Natural killer cell (primary cell): ENCODE measurements around the gene SEC31A. TPM values are rescaled to one million over a fixed set of nuclear protein-coding genes. Genes with fewer than 3 reads are reported as not detected.

Source experiments
- ATAC-seq, 3 donors: fragments of 150-1000 bp in 2 of 3; fragments of 200-7000 bp in 1 of 3; cut with Tn5 transposase; 1 replicate in 1 of 3; 2 replicates in 2 of 3; pipeline ENCODE4 v1.10.0; 2021; ENCODE audit warnings: mild to moderate bottlenecking in 2 of 3, moderate library complexity in 2 of 3
- DNase-seq, 2 donors: peaks; one replicate each; pipeline versions ENCODE4 v3.0.0 to v3.0.0-alpha.2; 2013 to 2021; ENCODE audit warnings: mixed read lengths in 1 of 2
- H3K27ac ChIP-seq: one replicate; pipeline ENCODE4 v1.5.1; 2013; ENCODE audit warnings: mild to moderate bottlenecking, low read length
- H3K27me3 ChIP-seq: one replicate; pipeline ENCODE4 v1.6.1; 2013; ENCODE audit warnings: low read length; ENCODE audit not compliant: control insufficient read depth, insufficient read depth
- H3K36me3 ChIP-seq: one replicate; pipeline ENCODE4 v1.6.1; 2013; ENCODE audit warnings: low read length; ENCODE audit not compliant: control insufficient read depth, insufficient read depth
- H3K4me1 ChIP-seq: one replicate; pipeline ENCODE4 v1.6.1; 2013; ENCODE audit warnings: low read length; ENCODE audit not compliant: control insufficient read depth, insufficient read depth
- H3K4me3 ChIP-seq: one replicate; pipeline ENCODE4 v1.5.1; 2013; ENCODE audit warnings: low read length
- H3K9me3 ChIP-seq: one replicate; pipeline ENCODE4 v1.6.1; 2013; ENCODE audit warnings: low read length; ENCODE audit not compliant: control insufficient read depth, insufficient read depth
- H3K27ac Mint-ChIP-seq, 2 donors: one replicate each; pipeline ENCODE4 v1.8.0; 2022; ENCODE audit warnings: mild to moderate bottlenecking in 2 of 2, mixed read lengths in 2 of 2, moderate library complexity in 1 of 2
- H3K27me3 Mint-ChIP-seq, 2 donors: one replicate each; pipeline ENCODE4 v1.8.0; 2022; ENCODE audit warnings: low read depth in 2 of 2, mixed read lengths in 2 of 2
- H3K36me3 Mint-ChIP-seq: one replicate; pipeline ENCODE4 v1.8.0; 2022; ENCODE audit warnings: mixed read lengths
- H3K4me1 Mint-ChIP-seq, 2 donors: one replicate each; pipeline ENCODE4 v1.8.0; 2022; ENCODE audit warnings: mixed read lengths in 2 of 2
- H3K4me3 Mint-ChIP-seq: one replicate; pipeline ENCODE4 v1.8.0; 2022; ENCODE audit warnings: mild to moderate bottlenecking, moderate library complexity, mixed read lengths
- H3K9me3 Mint-ChIP-seq, 2 donors: one replicate each; pipeline ENCODE4 v1.8.0; 2022; ENCODE audit warnings: mixed read lengths in 2 of 2
- WGBS: methylation state at CpG from one replicate; pipeline ENCODE4 v1.1.7; 2013; ENCODE audit warnings: missing lambda C conversion rate; ENCODE audit not compliant: insufficient coverage; 5-methylcytosine and 5-hydroxymethylcytosine counted together
- intact Hi-C: fragments of 100-400 bp; cut with micrococcal nuclease; formaldehyde crosslinking; loops from one replicate; pipeline ENCODE4 v1.14.2; 2022
- total RNA-seq, 4 donors: library from RNA; stranded (reverse); fragments of 120-200 nt in 1 of 4; gene quantifications; one replicate each; pipeline versions ENCODE4 v1.2.3 to v1.2.4, GENCODE V29; 2013 to 2022
- TF ChIP-seq, protein P1 (sequence below): fragments of 200-600 bp; IDR thresholded peaks from one replicate; pipeline ENCODE4 v1.8.0; 2022; ENCODE audit warnings: antibody characterized with exemption

Gene SEC31A
- total RNA-seq, 3 donors from 2014 or later (not counting 1 experiment from before 2014, with no cell fraction given), result 176 to 183 (median 177) TPM

GRCh38 chr4:82790060-82790660, 100.8 kb downstream of the SEC31A start:
- Histone ChIP-seq H3K9me3 (no peaks in the 10 kb centered on the region), H3K27me3 (no peaks in the 10 kb centered on the region), H3K27ac (no peak overlapping the region), H3K4me3 (no peak overlapping the region), H3K4me1 (no peaks in the 10 kb centered on the region), H3K36me3 (no peaks in the 10 kb centered on the region)
- WGBS, result 86% methylated on average over 8 of the region's 8 CpGs
- H3K27ac Mint-ChIP-seq, result no peak overlapping the region
- TF ChIP-seq, protein P1, sequence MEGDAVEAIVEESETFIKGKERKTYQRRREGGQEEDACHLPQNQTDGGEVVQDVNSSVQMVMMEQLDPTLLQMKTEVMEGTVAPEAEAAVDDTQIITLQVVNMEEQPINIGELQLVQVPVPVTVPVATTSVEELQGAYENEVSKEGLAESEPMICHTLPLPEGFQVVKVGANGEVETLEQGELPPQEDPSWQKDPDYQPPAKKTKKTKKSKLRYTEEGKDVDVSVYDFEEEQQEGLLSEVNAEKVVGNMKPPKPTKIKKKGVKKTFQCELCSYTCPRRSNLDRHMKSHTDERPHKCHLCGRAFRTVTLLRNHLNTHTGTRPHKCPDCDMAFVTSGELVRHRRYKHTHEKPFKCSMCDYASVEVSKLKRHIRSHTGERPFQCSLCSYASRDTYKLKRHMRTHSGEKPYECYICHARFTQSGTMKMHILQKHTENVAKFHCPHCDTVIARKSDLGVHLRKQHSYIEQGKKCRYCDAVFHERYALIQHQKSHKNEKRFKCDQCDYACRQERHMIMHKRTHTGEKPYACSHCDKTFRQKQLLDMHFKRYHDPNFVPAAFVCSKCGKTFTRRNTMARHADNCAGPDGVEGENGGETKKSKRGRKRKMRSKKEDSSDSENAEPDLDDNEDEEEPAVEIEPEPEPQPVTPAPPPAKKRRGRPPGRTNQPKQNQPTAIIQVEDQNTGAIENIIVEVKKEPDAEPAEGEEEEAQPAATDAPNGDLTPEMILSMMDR, result no peak
- H3K4me1 Mint-ChIP-seq, result peaks cover 5 to 22% of the 10 kb centered on the region in 2 donors
- no peak for DNase-seq
- no peaks in the 10 kb centered on the region for H3K27me3 Mint-ChIP-seq
- H3K4me3 Mint-ChIP-seq, result no peak overlapping the region
- H3K36me3 Mint-ChIP-seq, result no peaks in the 10 kb centered on the region
- H3K9me3 Mint-ChIP-seq, result no peaks in the 10 kb centered on the region
- intact Hi-C loops, result no loop called here
- no peak for ATAC-seq

DNA sequence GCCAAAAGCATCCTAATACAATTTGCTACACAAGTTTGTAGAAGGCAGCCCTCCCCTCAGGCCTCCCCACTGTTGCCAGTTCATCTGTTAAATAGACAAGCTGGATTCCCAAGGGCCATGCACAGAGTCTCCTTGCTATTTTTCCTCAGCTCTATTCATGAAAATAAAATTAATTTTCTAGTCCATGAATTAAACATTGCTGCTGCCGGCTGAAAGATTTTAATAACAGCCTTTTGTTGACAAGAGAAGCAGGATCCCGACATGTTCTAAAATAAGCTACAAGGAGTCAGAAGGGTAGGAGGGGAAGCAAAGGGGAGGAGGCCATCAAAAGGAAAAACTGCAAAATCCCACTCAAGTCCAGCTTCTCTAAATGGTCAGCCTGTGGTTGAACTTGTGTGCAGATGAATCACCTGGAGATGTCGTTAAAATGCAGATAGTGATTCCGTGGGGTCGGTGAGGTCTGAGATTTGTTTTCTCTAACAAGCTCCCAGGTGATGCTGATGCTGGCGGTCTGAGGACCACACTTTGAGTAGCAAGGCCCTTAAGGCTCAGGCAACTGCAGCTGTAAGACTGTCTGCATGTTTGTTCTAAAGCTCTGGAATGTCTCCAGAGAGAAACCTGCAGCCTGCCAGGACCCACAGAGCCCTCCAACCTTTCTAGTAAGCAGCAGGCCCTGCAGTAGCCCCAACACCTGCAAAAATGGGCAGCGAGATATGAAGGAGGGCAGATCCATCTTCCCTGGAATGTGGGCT, 101.8 kb downstream of the SEC31A start:
- Histone ChIP-seq H3K27ac (no peak overlapping the region), H3K4me1 (no peaks in the 10 kb centered on the region), H3K27me3 (no peaks in the 10 kb centered on the region), H3K9me3 (no peaks in the 10 kb centered on the region), H3K4me3 (no peak overlapping the region), H3K36me3 (no peaks in the 10 kb centered on the region)
- TF ChIP-seq, protein P1, result no peak
- DNase-seq (no peak), ATAC-seq (no peak)
- Mint-ChIP-seq H3K9me3 (no peaks in the 10 kb centered on the region), H3K36me3 (no peaks in the 10 kb centered on the region), H3K27ac (no peak overlapping the region), H3K27me3 (no peaks in the 10 kb centered on the region), H3K4me1 (peaks cover 5 to 30% of the 10 kb centered on the region in 2 donors), H3K4me3 (no peak overlapping the region)
- intact Hi-C loops, result no loop called here
- 95% methylated on average over 7 of the region's 7 CpGs for WGBS

- H3K4me1 Mint-ChIP-seq, result peaks cover 0 to 21% of the 10 kb centered on the region in 2 donors
- no peak overlapping the region for H3K27ac Mint-ChIP-seq
- Histone ChIP-seq H3K9me3 (no peaks in the 10 kb centered on the region), H3K27ac (no peak overlapping the region), H3K27me3 (no peaks in the 10 kb centered on the region), H3K36me3 (no peaks in the 10 kb centered on the region), H3K4me3 (no peak overlapping the region), H3K4me1 (no peaks in the 10 kb centered on the region)
- intact Hi-C loops, result no loop called here
- H3K9me3 Mint-ChIP-seq, result no peaks in the 10 kb centered on the region
- ATAC-seq (no peak), DNase-seq (no peak)
- 93% methylated on average over 4 of the region's 4 CpGs for WGBS
- no peaks in the 10 kb centered on the region for H3K36me3 Mint-ChIP-seq
- no peaks in the 10 kb centered on the region for H3K27me3 Mint-ChIP-seq
- H3K4me3 Mint-ChIP-seq, result no peak overlapping the region
- TF ChIP-seq, protein P1, result no peak
Observed at GRCh38 chr4:82787342-82787741, 103.6 kb downstream of the SEC31A start.
